BE2C (cell line): Measurements from ENCODE around the gene PRKAB1.
"Not testable (repeated sequence)": the region's sequence is repeated elsewhere in the genome, so short reads cannot be mapped to it uniquely, and the experiment has no call there.

Experiments used
- DNase-seq: peaks from one replicate; pipeline ENCODE4 v3.0.0-alpha.2; 2020
- H3K27me3 ChIP-seq: fragments of 250-450 bp; sonication (Bioruptor Pico); 2 replicates; pipeline ENCODE4 v1.5.1; 2020; ENCODE audit warnings: mild to moderate bottlenecking
- H3K36me3 ChIP-seq: fragments of 250-450 bp; sonication (Bioruptor Pico); 2 replicates; pipeline ENCODE4 v1.5.1; 2020; ENCODE audit warnings: mild to moderate bottlenecking
- H3K4me1 ChIP-seq: fragments of 250-450 bp; sonication (Bioruptor Pico); 2 replicates; pipeline ENCODE4 v1.5.1; 2020
- H3K4me3 ChIP-seq: 2 replicates; pipeline ENCODE4 v1.5.1; 2011; ENCODE audit warnings: low read depth, low read length
- H3K9me3 ChIP-seq: fragments of 250-450 bp; sonication (Bioruptor Pico); 2 replicates; pipeline ENCODE4 v1.5.1; 2020
- CTCF ChIP-seq: IDR thresholded peaks from 2 replicates; pipeline ENCODE4 v1.5.1; 2012; ENCODE audit warnings: mild to moderate bottlenecking, low read depth, low read length

The PRKAB1 gene

GRCh38 chr12:119658166-119658565 is 9.8 kb upstream of the PRKAB1 start:
- not testable (repeated sequence) for H3K4me3 ChIP-seq, H3K27me3 ChIP-seq, DNase-seq

DNA sequence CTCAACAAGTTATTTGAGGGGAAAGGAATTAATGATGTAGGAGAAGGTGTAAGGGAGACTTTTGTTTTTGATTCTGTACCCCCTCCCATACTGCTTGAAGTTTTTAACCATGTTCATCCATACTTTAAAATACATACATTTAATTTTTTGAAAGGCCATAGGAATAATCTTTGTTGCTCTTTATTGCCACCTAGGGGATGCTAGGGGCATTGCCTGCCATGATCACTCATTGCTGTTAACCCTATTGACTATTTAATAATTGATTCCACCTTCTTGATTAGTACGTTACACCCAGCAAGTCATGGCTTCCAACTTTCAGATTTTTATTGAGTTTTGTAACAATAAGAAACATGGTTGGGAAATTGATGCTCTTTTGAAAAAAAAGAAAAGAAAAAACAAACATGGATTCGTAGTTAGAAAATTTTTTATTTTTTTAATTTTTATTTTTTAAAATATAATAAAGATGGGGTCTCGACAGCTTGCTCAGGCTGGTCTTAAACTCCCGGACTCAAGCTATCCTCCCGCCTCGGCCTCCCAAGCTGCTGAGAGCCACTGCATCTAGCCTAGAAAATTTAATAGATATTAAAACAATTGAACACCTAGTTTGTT is 8.5 kb upstream of the PRKAB1 start:
- Histone ChIP-seq H3K36me3 (no peaks in the 10 kb centered on the region), H3K4me3 (no peak overlapping the region), H3K27me3 (peaks cover 6% of the 10 kb centered on the region; the same call in 1 of the 2 replicates), H3K9me3 (no peaks in the 10 kb centered on the region), H3K4me1 (no peaks in the 10 kb centered on the region)
- TF ChIP-seq CTCF = peak; percentile 93
- DNase-seq = peak; percentile 39

More at GRCh38 chr12:119658166-119658565, 9.8 kb upstream of the PRKAB1 start:
- TF ChIP-seq CTCF = peak; percentile 18; the same call in 1 of the 2 replicates
- H3K36me3 ChIP-seq, H3K9me3 ChIP-seq, H3K4me1 ChIP-seq: not testable (repeated sequence)

GRCh38 chr12:119660076-119660475 is 7.9 kb upstream of the PRKAB1 start:
- H3K4me3 ChIP-seq = no peak overlapping the region
- peaks cover 6% of the 10 kb centered on the region; the same call in 1 of the 2 replicates for H3K27me3 ChIP-seq
- TF ChIP-seq CTCF = no peak
- no peaks in the 10 kb centered on the region for H3K36me3 ChIP-seq
- DNase-seq = no peak
- H3K9me3 ChIP-seq = no peaks in the 10 kb centered on the region
- H3K4me1 ChIP-seq = no peaks in the 10 kb centered on the region

- Histone ChIP-seq H3K27me3 (peaks cover 6% of the 10 kb centered on the region; the same call in 1 of the 2 replicates), H3K36me3 (no peaks in the 10 kb centered on the region), H3K4me1 (no peaks in the 10 kb centered on the region), H3K4me3 (no peak overlapping the region), H3K9me3 (no peaks in the 10 kb centered on the region)
- no peak for TF ChIP-seq CTCF
- no peak for DNase-seq
These were observed 6.1 kb upstream of the PRKAB1 start for GRCh38 chr12:119661882-119662281.

GRCh38 chr12:119664642-119665041 is 3.3 kb upstream of the PRKAB1 start:
- Histone ChIP-seq H3K36me3 (no peaks in the 10 kb centered on the region), H3K9me3 (no peaks in the 10 kb centered on the region), H3K27me3 (peaks cover 6% of the 10 kb centered on the region; the same call in 1 of the 2 replicates), H3K4me3 (no peak overlapping the region), H3K4me1 (no peaks in the 10 kb centered on the region)
- no peak for DNase-seq
- no peak for TF ChIP-seq CTCF

GRCh38 chr12:119665164-119665929 is 2.6 kb upstream of the PRKAB1 start:
- no peak overlapping the region for H3K4me3 ChIP-seq
- no peaks in the 10 kb centered on the region for H3K9me3 ChIP-seq
- no peaks in the 10 kb centered on the region for H3K4me1 ChIP-seq
- DNase-seq = no peak
- H3K27me3 ChIP-seq = peaks cover 6% of the 10 kb centered on the region; the same call in 1 of the 2 replicates
- peaks cover 4% of the 10 kb centered on the region; the same call in 1 of the 2 replicates for H3K36me3 ChIP-seq
- no peak for TF ChIP-seq CTCF
